Gastroesophageal sphincter (tissue), 4 donors: ENCODE results near the gene PI4KA. TPM values are rescaled to one million over a fixed set of nuclear protein-coding genes. Genes with fewer than 3 reads are reported as not detected.
A peak's percentile ranks its signal among the peaks of the same experiment; 100 is the strongest.
"Not testable (repeated sequence)": the region's sequence is repeated elsewhere in the genome, so short reads cannot be mapped to it uniquely, and the experiment has no call there.

Experiments
- ATAC-seq: fragments of 150-250 bp; one replicate; pipeline ENCODE4 v1.9.1; 2016; ENCODE audit warnings: mild to moderate bottlenecking, moderate library complexity
- H3K27ac ChIP-seq, 4 donors: fragments of 200-600 bp; sonication (generic) in 3 of 4; 1 replicate in 3 of 4; 2 replicates in 1 of 4; pipeline ENCODE4 v1.5.1; 2016 to 2019
- H3K27me3 ChIP-seq: fragments of 200-600 bp; sonication (generic); one replicate; pipeline ENCODE4 v1.5.1; 2019
- H3K36me3 ChIP-seq, 2 donors: fragments of 200-600 bp; sonication (generic); one replicate each; pipeline ENCODE4 v1.5.1; 2019; ENCODE audit warnings: control low read depth in 1 of 2
- H3K4me1 ChIP-seq, 3 donors: fragments of 200-600 bp; sonication (generic); 1 replicate in 2 of 3; 2 replicates in 1 of 3; pipeline ENCODE4 v1.5.1; 2016 to 2019; ENCODE audit warnings: control low read depth in 2 of 3
- H3K4me3 ChIP-seq, 2 donors: fragments of 200-600 bp; sonication (generic); one replicate each; pipeline ENCODE4 v1.5.1; 2019; ENCODE audit warnings: mild to moderate bottlenecking in 1 of 2, moderate library complexity in 1 of 2
- H3K9me3 ChIP-seq, 3 donors: fragments of 200-600 bp; sonication (generic); one replicate each; pipeline ENCODE4 v1.5.1; 2017 to 2019; ENCODE audit warnings: control low read depth in 2 of 3
- CTCF ChIP-seq, 4 experiments: fragments of 200-600 bp in 2 of 4; fragments of 450-650 bp in 2 of 4; sonication (generic) in 1 of 4; IDR thresholded peaks; one replicate each; pipeline ENCODE4 v1.5.1; 2017 to 2019; ENCODE audit warnings: antibody characterized with exemption in 4 of 4, mild to moderate bottlenecking in 2 of 4, moderate library complexity in 2 of 4
- EP300 ChIP-seq: sonication (generic); formaldehyde crosslinking; IDR thresholded peaks from one replicate; pipeline ENCODE4 v1.6.1; 2017; ENCODE audit warnings: antibody characterized with exemption, mild to moderate bottlenecking
- POLR2A ChIP-seq, 2 donors: fragments of 450-650 bp; IDR thresholded peaks; one replicate each; pipeline ENCODE4 v1.6.1; 2017; ENCODE audit warnings: antibody characterized with exemption in 2 of 2, mild to moderate bottlenecking in 2 of 2, moderate library complexity in 1 of 2
- POLR2AphosphoS5 ChIP-seq: sonication (generic); formaldehyde crosslinking; IDR thresholded peaks from one replicate; pipeline ENCODE4 v1.6.1; 2017; ENCODE audit warnings: antibody characterized with exemption
- WGBS, 2 donors: methylation state at CpG; one replicate each; pipeline ENCODE4 v1.1.5; 2018; ENCODE audit warnings: low coverage in 1 of 2; 5-methylcytosine and 5-hydroxymethylcytosine counted together
- total RNA-seq, 4 donors: library from RNA; depleted of rRNA; stranded (reverse); fragments of >200 nt; gene quantifications; one replicate each; pipeline ENCODE4 v1.1.0, GENCODE V29; 2016

The PI4KA gene
- total RNA-seq, 4 donors from 2014 or later = 45.7 to 113 (median 87.5) TPM

- H3K4me3 ChIP-seq = no peak overlapping the region
- no peak for TF ChIP-seq POLR2AphosphoS5
- no peak for TF ChIP-seq CTCF (IDR thresholded peaks at IDR 0.05)
- no peak for TF ChIP-seq POLR2A (IDR thresholded peaks at IDR 0.05)
- peaks cover 0 to 84% of the 10 kb centered on the region in 2 donors for H3K36me3 ChIP-seq
- no peaks in the 10 kb centered on the region for H3K4me1 ChIP-seq
- H3K9me3 ChIP-seq = no peaks in the 10 kb centered on the region
- no peak overlapping the region for H3K27ac ChIP-seq
- ATAC-seq = no peak
- no peaks in the 10 kb centered on the region for H3K27me3 ChIP-seq
- 40 to 53% methylated on average over 1 to 2 of the region's 6 CpGs for WGBS, 2 donors
Observed at GRCh38 chr22:20741008-20741633, 117.5 kb downstream of the PI4KA start.

- 86 to 89% methylated on average over 2 of the region's 2 CpGs for WGBS, 2 donors
- H3K4me1 ChIP-seq = no peaks in the 10 kb centered on the region
- H3K27ac ChIP-seq = no peak overlapping the region
- ATAC-seq = no peak
- no peaks in the 10 kb centered on the region for H3K9me3 ChIP-seq
- TF ChIP-seq POLR2AphosphoS5 (no peak), CTCF (IDR thresholded peaks at IDR 0.05) (no peak), EP300 (no peak), POLR2A (IDR thresholded peaks at IDR 0.05) (no peak)
- no peak overlapping the region for H3K4me3 ChIP-seq
- H3K36me3 ChIP-seq = peaks cover 0 to 85% of the 10 kb centered on the region in 2 donors
- H3K27me3 ChIP-seq = no peaks in the 10 kb centered on the region
Observed at GRCh38 chr22:20740222-20740951, 118.2 kb downstream of the PI4KA start.

GRCh38 chr22:20738394-20739089, 120.1 kb downstream of the PI4KA start:
- Histone ChIP-seq H3K4me3 (no peak overlapping the region), H3K27me3 (no peaks in the 10 kb centered on the region), H3K9me3 (no peaks in the 10 kb centered on the region), H3K27ac (no peak overlapping the region), H3K36me3 (peaks cover 0 to 67% of the 10 kb centered on the region in 2 donors), H3K4me1 (no peaks in the 10 kb centered on the region)
- 79 to 84% methylated on average over 6 to 10 of the region's 12 CpGs for WGBS, 2 donors
- TF ChIP-seq POLR2AphosphoS5 (no peak), CTCF (IDR thresholded peaks at IDR 0.05) (no peak), EP300 (no peak), POLR2A (IDR thresholded peaks at IDR 0.05) (no peak)
- no peak for ATAC-seq

GRCh38 chr22:20736891-20737290, 121.7 kb downstream of the PI4KA start:
- not testable (repeated sequence) for H3K4me3 ChIP-seq, H3K27me3 ChIP-seq, ATAC-seq, H3K27ac ChIP-seq, H3K4me1 ChIP-seq, H3K9me3 ChIP-seq
- H3K36me3 ChIP-seq = peaks cover 0 to 65% of the 10 kb centered on the region in 2 donors
- WGBS, 2 donors = 95% methylated on average over 3 of the region's 3 CpGs; no CpG with 5 or more reads in 1 of the 2 donors

- not testable (repeated sequence) for H3K27me3 ChIP-seq, H3K27ac ChIP-seq, H3K4me3 ChIP-seq, H3K4me1 ChIP-seq, H3K9me3 ChIP-seq
- ATAC-seq = peak; percentile 60
- WGBS, 2 donors = 82% methylated on average over 4 of the region's 15 CpGs; no CpG with 5 or more reads in 1 of the 2 donors
- H3K36me3 ChIP-seq = peaks cover 0 to 64% of the 10 kb centered on the region in 2 donors
Observed at GRCh38 chr22:20735356-20736162, 123.1 kb downstream of the PI4KA start.

- not testable (repeated sequence) for H3K4me1 ChIP-seq, H3K4me3 ChIP-seq, H3K9me3 ChIP-seq, H3K27ac ChIP-seq, ATAC-seq, H3K27me3 ChIP-seq
- 75 to 100% methylated on average over 1 to 2 of the region's 8 CpGs for WGBS, 2 donors
- H3K36me3 ChIP-seq = peaks cover 0 to 73% of the 10 kb centered on the region in 2 donors
Observed at GRCh38 chr22:20732431-20732830, 126.2 kb downstream of the PI4KA start.
